Measurements from ENCODE around the gene TEX264.

TEX264 gene

GRCh38 chr3:51675201-51675611 lies 4.2 kb downstream of the TEX264 start:
- DNase-seq (ENCODE audit: low read depth in 2 of 2) = no peak

DNA sequence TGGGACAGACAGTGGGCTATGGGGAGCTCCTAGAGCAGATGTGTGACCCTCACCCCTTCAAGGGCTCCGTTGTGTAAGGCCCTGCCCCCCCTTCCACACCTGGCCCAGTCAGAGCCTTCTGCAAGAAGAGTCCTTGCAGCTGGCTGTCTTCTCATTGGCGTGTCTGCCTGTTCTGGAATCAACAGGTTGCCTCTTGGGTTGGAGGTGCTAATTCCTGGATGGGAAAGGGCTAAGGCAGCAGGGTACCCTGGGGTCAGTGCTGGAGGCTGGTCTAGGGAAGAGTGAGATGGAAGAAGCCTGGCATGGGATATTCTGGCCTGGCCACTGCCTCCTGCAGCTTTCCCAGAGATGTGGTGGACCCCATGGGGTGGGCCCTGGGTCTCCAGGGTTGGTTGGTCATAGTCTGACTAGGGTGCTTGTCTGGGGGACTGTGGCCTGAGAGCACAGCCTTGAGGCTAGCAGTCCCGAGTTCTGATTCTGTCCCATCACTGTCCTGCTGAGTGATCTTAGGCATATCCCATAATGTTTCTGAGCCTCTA lies 5.1 kb downstream of the TEX264 start:
- DNase-seq (ENCODE audit: low read depth in 2 of 2) = no peak

DNA sequence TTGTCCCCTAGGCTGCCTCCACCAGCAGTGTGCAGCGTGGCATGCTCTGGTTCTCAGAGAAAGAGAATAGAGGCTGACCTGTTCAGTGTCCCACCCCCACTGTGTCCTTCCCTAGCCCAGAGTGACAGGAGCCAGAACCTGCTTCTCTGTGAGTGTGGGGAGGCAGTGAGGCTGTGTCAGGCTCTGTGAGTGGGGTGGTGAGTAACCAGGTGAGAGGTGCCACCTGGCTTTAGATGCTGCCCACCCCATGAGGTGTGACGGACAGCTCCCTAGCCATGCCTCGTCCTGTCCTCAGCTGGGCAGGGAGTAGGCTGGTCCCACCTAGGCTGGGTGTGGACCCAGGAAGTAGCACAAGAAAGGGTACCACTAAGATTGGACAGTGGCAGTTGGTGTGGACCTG lies 6.3 kb downstream of the TEX264 start:
- DNase-seq (ENCODE audit: low read depth in 2 of 2) = no peak

GRCh38 chr3:51678186-51678585 lies 7.1 kb downstream of the TEX264 start:
- DNase-seq (ENCODE audit: low read depth in 2 of 2) = no peak

DNA sequence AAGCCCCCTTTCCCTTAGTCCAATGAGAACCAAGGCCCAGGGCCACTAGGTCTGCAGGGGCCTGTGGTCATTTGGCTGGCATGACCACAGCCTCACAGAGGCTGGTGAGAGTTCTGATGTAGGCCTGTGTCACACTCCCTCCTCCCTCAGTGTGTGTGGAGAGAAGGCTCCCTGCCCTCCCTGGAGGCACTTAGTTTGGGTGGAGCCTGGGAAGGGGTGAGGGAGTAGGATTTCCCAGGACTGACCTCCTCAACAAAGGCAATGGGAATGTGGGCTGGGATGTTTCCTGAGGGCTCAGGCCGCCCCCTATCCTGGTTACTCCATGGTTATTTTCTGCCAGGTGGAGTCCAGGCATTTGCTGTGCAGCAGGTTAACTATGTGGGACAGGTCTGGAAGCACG lies 7.6 kb downstream of the TEX264 start:
- DNase-seq (ENCODE audit: low read depth in 2 of 2) = no peak

GRCh38 chr3:51679318-51679717 lies 8.3 kb downstream of the TEX264 start:
- no peak for DNase-seq (ENCODE audit: low read depth in 2 of 2)

GRCh38 chr3:51679777-51680176 lies 8.7 kb downstream of the TEX264 start:
- DNase-seq (ENCODE audit: low read depth in 2 of 2) = no peak

DNA sequence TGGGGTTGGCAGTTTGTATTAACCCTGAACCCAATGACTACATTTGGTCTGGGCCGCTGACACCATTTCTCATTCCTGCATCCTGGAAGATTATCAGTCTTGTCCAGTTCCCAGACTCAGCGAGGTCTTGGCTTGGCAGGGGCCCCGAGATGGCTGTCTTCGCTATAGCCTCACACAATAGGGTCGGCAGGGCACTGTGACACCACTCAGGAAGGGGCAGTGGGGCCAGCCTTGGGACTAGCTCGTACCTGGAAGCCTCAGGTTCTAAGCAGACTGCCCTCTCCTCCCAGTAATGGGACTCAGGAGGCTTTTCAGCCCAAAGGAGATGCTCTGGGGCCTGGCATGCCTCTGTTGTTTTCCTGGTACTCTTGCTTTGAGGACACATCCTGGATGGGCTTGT lies 9.1 kb downstream of the TEX264 start:
- DNase-seq (ENCODE audit: low read depth in 2 of 2) = no peak

- no peak for DNase-seq (ENCODE audit: low read depth in 2 of 2)
These were observed 9.7 kb downstream of the TEX264 start for GRCh38 chr3:51680663-51681230.

GRCh38 chr3:51681453-51681852 lies 10.4 kb downstream of the TEX264 start:
- DNase-seq (ENCODE audit: low read depth in 2 of 2) = no peak

DNA sequence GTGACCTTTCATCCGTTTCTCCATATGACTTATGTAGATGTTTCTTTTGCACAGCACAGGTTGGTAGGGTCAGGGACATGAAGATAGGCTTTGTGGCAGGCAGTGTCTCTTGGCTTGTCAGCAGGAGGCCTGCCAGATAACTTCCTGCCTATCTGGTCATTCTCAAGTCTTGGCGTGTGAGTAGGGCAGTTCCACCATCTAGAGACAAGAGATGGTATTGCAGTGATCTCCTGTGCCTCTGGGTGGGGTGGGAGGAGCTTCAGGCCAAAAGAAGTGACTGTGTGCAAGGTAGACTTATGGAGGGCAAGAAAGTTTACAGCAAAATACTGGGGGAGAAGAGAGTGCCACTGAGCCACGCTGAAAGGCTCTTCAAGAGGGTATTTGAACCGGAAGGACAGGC lies 11.0 kb downstream of the TEX264 start:
- peak; percentile 35 to 64 for DNase-seq (ENCODE audit: low read depth in 2 of 2)

DNA sequence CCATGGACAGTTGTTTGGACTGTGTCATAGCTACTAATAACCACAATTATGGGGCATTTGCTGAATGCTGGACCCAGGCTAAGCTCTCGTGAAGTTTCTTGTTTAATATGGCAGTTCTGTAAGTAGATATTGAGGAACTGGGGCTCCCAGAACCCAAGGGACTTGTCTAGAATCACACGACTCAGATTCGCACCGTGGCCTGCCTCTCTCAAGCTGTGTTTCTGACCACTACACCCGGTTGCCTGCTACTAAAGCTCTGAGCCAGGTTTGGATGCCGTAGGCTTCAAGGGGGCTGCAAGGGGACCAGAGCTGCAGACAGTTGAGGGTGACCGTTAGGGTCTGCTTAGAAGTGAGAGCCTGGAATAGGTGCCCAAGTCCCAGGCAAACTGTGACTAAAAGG lies 11.5 kb downstream of the TEX264 start:
- DNase-seq (ENCODE audit: low read depth in 2 of 2) = no peak

GRCh38 chr3:51683566-51683965 lies 12.5 kb downstream of the TEX264 start:
- no peak for DNase-seq (ENCODE audit: low read depth in 2 of 2)

DNA sequence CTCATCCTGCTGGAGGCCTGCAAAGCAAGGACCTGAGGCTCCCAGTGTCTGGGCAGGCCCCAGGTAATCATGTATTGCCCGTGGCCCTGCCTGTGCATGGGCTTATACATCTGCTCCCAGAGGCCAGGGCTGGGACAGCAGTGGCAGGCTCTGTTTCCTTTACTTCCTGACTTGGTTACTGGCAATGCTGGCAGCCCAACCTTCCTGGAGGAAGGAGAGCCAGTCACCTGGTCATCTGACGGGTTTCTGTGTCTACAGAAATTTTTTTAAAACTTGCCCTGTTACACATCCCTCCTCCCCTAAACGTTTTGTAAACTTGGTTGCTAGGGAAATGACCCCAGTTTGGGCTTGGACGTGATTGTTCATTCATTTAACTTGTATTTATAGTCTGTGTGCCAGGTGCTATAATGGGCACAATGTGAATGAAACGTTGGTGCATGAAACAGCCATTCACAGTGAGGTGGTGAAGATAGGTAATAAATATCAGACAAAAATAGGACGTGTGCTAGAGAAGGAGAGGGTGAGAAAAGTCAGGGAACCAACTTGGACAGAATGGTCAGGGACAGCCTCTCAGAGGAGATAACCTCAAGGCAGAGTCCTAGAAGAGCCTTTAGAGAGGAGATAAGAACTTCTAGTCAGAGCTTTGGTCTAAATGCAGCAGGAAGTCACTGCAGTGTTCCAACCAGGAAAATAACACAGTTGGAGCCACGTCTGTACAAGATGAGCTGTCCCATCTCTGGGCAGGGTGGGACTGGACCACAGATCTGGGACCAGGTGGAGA lies 14.1 kb downstream of the TEX264 start:
- no peak for DNase-seq (ENCODE audit: low read depth in 2 of 2)

DNA sequence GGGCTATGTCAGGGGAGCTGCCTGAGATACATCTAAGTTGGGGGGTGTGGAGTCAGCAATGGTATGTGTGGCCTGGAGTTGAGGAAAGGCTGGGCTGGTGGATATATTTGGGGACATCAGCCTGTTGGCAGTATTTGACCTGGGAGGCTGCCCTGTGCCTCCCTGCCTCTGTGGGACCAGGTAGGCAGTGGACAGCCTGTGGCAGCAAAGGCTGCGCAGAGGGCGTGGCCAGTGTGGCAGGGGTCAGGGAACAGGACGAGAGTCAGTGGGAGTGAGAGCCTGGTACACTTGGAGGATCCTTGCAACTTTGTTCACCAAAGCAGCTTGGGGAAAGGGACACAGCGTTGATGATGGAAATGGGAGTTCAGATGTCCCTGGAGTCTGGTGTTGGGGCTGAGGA lies 15.0 kb downstream of the TEX264 start:
- DNase-seq (ENCODE audit: low read depth in 2 of 2) = no peak

DNA sequence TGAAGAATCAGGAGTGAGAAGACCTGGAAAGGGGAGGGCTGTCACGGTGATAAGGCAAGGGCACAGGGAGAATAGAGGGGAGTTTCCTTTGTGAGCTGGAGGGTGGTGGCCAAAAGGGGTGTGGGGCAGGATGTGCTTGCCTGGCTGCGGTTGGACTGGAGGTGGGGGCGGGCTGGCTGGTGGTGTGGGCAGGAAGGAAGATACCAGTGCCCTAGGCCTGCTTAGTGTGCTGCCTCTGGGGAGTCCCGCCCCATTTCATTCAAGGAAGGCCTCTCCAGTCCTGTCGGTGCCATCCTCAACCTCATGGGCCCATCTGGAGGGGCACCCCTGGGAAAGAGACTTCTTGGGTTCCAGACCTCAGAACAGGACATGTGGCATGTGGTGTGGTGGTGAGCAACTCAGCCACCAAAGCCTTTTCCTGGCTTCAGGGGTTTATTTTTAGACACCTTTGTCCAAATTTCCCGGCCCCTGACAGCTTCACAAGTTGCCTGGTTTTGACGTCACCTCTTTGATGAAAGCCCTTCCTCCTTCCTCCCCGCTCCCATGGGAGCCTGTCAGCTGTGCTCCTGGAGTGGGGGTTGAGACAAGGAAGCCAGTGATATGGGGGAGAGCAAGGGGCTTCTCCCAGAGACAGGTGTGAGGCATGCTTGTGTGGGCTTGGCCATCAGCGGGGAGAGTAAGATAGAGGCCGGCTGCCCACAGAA lies 15.6 kb downstream of the TEX264 start:
- peak; percentile 46 to 74 for DNase-seq (ENCODE audit: low read depth in 2 of 2)

DNA sequence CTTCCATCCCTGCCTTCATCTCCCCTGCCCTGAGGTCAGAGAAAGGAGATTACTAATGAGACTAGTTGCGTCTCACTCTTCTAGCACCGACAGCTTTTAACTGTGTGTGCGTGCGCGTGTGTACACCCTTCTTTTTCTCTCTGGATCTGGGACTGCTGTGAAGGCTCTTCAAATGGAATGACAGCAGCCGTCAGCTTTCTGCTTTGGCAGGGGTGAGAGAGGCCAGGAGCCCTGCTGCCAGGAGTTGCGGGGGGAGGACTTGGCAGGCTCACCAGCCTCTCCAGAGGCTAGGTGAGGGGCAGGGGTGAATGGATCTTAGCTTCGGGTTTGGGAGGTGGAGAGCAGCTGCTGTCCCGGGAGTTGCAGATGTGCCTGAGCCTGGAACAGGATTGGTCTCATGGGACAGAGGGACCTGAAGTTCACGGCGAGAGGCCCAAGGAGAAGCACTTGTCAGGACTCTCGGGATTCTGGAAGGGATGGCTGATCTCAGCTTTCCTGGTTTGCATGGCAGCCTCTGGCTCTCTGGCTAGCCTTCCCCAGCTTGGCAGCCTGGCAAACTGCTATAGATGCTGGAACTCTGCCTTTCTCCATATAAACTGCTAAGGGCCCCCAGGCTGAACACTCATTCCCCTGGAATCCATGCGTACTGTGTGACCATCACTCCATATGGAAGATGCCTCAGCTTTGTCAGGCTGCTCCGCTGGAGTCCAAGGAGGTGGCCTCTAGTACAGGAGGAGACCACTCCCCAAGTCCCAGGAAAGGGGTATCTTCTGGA lies 16.6 kb downstream of the TEX264 start:
- DNase-seq (ENCODE audit: low read depth in 2 of 2) = no peak

- no peak for DNase-seq (ENCODE audit: low read depth in 2 of 2)
These were observed 17.2 kb downstream of the TEX264 start for GRCh38 chr3:51688206-51688600.

GRCh38 chr3:51691021-51691420 lies 20.0 kb downstream of the TEX264 start:
- DNase-seq (ENCODE audit: low read depth in 2 of 2) = no peak

DNA sequence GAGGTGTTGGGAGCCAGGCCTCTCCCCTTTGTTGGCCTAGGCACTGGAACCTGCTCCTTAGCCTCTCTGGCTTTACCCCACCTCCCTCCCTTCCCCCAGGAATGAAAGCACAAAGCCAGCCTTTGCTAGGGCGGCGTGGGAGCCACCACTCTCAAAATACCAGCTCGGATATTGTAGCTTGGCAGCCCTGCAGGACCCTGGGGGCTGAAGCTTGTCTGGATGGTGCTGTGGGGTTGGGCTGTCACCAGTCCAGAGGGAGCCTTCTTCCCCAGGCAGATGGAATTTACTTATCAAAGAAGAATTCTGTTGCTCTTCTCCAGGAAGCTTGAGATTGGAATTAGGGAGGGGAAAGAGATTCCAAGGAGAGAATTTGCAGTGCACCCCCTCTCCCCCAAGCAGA lies 20.9 kb downstream of the TEX264 start:
- no peak for DNase-seq (ENCODE audit: low read depth in 2 of 2)

DNA sequence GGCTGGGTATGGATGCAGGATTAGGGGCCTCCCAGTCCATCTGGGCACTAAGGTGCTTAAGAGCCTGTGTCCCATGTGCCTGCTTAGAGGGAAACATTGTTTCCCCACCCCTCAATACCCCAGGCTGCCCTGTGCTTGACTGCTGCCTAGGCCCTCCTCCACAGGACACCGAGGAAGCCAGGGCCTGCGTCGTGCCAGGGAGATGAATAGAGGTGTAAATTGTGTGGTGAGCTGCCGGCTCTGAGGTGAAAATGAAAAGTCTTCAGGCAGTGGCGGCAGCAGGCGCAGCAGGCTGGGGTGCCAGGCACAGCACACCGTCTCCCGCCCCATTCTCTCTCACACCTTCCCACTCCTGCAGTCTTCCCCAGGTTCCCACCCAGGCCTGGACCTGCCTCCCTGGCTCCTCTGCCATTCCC lies 21.9 kb downstream of the TEX264 start:
- DNase-seq (ENCODE audit: low read depth in 2 of 2) = no peak

- no peak for DNase-seq (ENCODE audit: low read depth in 2 of 2)
These were observed 25.9 kb downstream of the TEX264 start for GRCh38 chr3:51696954-51697353.

All from activated CD4-positive, alpha-beta T cell treated with anti-CD3 and anti-CD28 coated beads for 24 hours (primary cell).